NCI-H2107 treated with DMSO at 0.1 percent for 48 hours (cell line): Measurements from ENCODE around the gene ALDH3B2.
"Not testable (repeated sequence)": the region's sequence is repeated elsewhere in the genome, so short reads cannot be mapped to it uniquely, and the experiment has no call there.

Experiments
- DNase-seq: peaks from one replicate; lab custom pipeline; 2025; ENCODE audit not compliant: unreplicated experiment; lab: John Stamatoyannopoulos, UW

Gene ALDH3B2

DNA sequence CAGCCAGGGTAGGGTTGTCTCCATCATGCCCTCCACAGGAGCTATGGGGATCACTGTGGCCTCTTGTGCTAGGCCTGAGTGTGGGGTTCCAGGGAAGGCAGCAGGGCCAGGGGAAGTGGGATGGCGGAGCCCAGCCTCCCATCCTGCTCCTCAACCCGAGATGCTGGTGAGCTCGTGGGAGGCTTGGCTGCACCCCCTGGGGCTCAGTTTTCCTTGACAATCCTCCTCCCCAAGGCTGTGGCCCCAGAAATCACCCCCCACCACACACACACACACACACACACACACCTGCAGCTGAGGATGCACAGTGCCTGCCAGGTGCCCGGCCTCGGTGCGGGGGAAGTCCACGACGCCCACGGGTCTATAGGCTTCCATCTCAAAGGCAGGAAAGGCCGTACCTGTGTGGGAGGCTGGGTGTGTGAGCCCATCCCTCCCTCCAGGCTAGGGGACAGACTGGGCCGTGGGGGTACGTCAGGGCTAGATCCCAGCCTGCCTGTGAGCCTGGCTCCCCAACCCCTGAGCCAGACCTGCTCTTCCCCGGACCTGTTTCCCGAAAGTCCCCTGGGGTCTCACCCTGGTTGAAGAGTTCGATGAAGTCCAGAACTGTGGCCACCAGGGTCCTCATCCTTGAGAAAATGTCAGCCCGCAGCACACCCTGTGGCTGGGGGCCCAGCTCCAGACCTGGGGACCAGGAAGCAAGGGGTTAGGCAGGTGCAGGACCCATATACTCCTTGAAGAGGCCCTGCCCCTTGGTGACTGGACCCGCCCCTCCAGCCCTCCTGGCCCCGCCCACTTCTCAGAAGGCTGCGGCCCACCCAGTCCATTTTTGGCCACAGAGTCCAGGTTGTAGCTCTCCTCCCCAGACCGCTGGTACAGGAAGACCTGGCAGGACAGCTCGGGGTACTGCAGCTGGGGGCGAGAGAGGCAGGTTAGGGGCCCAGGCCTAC, 29.7 kb downstream of the ALDH3B2 start:
- DNase-seq: no peak

DNA sequence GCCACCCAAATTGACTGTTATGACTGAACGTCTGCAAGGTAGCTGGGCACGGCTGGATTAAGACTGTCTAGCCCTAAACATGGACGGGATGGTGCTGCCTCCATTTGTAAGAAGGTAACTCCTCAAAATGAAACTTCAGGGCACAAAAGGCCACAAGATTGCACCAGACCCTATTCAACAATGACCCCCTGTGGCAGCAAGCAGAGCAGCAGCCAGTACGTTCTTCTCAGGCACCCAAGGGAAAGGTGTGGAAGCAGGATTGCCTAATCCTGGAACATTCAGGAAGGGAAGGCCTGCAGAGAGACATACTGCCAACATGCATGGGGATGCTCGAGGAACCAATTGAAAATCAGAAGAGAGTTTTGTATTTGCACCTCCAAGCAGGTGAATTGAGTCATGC, 30.4 kb downstream of the ALDH3B2 start:
- DNase-seq: no peak

DNA sequence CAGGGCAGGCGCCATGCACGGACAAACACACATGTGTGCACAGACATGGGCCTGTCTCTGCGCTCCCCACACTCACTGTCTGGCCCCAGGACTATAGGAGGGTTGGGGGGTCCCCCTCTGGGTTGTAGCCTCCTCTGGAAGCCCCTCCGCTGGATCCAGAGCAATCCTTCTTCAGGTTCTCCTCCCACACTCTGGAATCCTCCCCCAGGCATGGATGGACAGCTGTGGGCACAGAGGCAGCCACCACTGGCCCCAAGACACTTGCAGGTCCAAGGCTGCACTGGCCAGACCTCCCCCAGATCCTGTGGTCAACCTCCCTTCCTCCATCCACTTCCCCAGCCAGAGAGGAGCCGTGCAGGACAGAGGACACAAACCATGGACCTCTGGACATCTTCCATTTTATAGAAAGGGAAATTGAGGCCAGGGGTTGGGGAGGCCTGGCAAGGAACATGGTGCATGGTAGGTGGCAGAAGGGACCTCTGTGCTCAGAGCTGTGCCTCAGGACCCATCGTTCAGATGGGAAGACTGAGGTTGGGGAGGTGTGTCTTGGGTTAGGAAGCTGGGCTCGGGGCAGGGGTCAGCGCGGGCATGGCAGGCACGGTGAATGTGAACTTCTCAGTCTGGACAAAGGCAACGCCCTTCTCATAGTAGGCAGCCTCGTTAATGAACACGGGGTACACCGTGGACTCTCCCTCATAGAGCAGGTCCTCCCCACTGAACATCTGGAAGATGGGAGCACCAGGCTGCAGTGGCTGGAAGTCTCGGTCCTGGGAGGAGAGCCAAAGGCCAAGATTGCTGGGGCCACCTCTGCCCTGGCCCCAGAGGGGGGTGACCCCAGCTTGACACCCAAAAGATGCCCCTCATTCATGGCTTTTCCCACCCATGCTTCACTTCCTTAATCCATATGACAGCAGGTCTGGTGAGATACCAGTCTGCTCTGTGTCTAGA, 32.0 kb downstream of the ALDH3B2 start:
- DNase-seq: no peak

DNA sequence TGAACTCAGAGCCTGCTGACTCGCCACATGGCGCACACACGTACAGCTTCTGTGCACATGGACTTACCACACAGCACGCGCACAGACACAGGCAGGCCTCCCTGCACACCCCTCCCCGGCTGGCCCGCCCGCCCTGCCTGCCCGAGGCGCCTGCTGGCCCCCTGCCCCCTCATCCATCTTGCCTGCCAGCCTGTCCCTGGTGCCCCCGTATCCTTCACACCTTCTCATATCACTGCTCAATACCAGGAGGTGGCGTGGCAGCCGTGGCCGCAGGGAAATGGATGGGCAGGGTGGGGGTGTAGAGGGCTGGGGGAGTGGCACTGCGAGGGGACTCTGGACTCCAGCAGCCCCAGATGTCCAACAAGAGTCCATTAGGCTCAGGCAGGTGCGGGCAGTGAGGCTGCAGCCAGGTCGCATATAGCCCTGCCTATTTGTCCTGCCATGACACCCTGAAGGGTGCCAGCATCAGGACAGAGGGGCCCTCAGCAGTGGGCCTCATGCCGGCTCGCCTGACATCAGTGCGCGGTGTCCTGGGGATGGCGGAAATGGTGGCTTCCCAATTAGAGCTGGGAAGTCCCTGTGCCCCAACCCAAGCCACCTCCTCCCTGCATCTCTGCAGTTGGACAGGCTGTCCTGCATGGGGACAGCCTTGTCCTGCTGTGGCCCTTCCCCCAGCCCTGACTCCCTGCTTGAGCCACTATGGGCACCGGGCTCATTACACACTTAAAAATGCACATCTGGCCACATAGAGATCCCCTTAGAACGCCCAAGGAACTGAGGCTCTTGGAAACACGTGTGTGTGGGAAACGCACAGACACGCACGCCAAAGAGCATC, 32.9 kb downstream of the ALDH3B2 start:
- DNase-seq: no peak

DNA sequence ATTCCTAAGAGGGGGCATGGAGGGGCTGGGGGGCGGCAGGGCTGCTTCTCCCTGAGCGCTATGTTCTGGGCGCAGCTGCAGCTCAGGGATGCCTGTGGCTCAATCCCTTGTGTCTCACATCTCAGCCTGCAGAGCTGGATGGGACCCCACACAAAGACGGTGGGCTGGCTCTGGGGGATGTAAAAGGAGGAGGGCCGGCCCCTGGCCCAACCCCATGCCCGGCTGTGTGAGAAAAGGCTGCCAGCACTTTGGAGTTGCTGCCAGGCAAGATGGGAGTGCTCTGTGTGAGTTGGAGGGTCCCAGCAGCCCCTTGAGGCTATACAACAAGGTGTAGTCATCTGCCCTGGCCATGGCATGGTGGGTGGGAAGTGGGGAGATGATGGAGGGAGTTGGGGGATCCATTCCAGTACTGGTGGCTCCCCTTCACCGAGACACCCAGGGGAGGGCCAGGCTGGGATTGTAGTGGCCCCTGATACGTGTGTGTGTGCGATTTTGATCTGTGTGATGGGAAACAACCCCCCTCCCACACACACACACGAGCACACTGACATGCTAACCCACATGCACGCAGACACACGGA, 33.6 kb downstream of the ALDH3B2 start:
- no peak for DNase-seq

DNA sequence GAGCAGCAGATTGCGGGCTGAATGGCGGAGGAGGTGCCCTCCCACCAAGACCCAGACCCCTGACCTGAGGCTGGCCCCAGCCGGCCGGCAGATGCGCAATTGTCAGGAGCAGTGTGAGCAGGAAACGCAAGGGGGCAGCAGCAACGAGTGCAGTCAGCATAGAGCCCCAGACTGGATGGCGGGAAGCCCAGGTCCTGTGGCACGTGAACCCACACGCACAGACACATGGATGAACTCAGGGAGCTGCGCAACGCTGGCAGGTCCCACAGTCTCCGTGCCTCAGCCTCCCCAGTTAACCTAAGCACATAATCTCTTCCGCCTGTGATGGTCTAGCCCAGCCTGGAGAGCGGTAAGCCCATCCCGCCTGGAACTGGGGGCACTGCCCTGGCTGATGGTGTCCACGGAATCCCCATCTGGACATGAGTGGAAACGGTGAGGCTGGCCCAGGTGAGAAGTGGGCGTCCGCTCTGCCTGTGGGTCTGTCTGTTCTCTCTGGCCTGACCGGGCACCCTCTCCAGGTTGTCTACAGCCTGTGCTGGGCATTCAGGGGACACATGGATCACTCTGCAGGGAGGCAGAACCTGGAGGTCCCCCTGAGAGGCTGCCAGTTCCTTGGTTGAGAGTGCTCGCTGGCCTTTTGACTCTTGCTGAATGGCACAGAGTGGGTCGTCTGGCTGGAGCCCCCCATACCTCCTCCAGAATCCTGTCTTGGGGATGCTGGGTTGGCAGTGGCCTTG, 34.2 kb downstream of the ALDH3B2 start:
- DNase-seq: no peak

DNA sequence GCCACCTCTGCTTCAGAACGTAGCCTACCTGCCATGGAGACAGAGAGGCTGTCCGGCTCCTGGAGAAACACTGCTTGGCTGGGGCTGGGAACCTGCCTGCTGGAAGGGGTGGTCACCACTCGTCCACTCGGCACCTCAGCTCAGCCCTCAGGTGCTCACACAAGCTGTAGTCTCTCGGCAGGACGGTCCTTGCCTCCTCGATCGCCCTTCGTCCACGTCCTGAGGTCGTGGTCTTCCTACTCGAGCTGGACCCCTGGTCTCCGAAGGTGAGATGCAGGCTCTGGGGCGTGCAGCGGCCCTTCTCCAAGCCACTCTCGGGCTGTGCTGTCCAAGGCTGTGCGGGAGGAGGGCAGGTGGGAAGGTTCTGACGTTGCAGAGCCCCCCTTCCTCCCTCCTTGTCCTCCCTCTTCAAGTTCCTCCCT, 35.0 kb downstream of the ALDH3B2 start, which contains the start of gene TBX10:
Gene TBX10, minus strand, starts transcription at position 326 of the 422 bp plus-strand sequence. Its CDS starts 291 bp downstream, at position 35.
- DNase-seq: no peak

DNA sequence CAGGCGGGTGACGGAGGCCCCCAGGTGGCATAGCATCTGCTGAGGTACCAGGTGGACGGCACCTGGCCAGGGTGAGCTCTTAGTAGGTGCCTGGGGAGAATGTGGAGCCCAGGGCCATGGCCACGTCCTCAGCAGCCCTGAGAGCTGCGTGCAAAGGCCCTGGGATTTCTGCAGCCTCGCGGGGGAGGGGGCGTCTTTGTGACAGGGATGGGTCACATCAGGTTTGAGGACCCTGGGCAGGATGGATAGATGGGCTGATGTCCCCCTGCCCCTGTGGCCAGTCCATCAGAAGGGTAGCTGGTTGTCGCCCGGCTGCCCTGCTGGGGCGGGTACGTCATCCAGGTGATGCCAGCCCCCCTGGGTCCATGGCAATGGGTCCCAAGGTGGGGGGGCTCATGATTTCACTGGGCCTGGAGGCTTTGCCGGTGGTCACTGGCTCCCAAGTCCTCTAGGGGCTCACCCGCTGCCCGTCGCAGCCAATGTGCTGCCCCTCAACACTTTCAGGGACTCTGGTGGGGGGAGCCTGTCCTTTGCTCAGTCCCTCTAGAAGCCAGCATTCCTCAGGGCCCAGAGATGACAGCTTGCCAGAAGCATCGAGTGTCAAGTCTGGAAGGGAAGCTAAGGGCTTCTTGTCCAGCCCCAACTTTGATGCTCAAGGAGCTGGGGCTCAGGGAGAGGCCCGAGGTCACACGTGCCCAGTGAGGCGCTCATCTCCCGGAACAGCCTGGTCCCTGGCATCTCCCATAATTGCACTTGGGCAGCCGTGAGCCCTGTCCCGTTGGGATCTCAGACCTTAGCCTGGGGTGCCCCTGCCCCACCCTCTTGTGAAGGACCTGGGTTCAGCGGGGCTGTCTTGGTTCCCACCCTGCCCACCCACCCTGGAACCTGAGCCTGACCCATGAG, 35.6 kb downstream of the ALDH3B2 start:
- no peak for DNase-seq

DNA sequence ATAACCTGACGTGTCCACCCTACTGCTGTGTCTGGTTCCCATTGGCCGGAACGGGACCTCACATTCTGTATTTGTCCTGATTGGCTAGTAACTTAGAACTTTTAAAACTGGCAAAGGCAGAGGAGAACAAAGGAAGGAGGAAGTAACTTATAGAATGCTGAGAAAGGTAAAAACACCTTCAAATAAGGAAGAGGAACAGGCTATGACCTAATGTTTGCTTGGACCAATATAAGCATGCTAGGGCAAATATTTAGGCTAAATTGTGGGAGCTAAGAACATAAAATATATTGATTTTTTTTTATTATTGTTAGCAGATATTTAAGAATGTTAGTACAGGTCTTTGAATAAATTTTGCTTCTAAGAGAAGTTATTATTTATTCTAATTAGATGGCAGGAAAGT, 37.0 kb downstream of the ALDH3B2 start:
- DNase-seq: not testable (repeated sequence)

DNA sequence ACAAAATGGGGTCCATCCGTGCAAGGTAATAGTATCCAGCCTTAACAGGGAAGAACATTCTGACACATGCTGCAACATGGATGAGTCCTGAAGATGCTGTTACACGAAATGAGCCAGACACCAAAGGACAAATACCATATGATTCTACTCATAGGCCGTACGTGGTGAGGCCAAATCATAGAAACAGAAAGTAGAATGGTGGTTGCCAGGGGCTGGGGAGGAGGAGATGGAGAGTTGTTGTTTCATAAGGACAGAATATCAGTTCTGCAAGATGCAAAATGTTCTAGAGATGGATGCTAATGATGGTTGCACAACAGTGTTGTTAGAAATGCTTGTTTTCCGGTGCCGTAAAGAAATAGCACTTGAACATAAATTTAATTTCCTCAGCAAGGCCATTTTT, 37.5 kb downstream of the ALDH3B2 start:
- DNase-seq: no peak

DNA sequence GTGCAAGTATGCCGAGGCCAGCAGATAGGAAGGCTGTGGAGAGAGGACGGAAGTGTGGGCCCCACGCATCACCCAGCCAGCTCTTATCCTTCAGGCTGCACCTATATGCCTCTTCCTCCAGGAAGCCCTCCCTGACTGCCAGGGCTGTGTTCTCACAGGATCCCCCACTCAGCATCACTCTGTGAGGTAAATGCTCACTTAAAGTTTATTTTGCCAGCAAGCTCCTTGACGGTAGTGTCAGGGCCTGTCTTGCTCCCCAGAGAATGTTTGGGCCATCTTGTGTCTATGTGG, 39.2 kb downstream of the ALDH3B2 start:
- DNase-seq: no peak

DNA sequence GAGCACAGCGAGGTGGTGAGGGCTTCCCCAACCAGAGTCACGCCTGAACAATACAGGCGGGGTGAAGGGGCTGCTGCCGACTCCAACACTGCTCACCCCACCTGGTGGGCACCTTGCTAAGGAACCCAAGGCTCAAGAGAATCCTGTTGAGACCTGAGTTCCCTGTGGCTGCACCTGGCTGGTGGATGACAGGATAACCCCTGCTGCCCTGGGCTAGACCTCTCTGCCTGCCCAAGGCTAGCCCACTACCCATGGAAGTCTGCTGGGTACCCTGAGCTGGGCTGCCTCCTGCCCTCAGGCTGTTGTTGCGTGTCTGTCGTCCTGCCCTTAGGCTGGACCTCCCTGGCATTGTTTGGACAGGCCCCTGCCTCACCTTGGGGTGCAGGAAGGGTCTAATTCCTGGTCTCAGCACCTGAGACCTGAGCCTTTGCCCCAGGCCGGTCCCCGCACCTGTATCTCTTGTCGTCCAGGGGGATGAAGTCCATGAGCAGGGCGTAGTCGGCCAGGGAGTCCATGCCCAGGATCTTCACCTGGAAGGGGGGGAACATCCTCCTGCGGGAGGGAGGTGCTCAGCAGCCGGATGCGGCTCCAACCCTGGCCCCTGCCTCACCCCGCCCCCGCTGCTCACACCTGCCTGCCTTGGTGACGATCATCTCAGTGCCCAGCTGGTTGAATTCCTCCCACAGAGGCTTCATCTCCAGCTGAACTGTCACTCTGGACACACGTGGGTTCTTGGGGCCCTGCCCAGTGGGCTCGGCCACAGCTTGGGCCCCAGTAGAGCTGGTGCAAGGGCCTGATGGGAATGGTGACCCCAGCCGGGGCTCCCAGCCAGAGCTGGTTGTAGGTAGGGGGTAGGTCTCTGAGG, 39.8 kb downstream of the ALDH3B2 start:
- no peak for DNase-seq

DNA sequence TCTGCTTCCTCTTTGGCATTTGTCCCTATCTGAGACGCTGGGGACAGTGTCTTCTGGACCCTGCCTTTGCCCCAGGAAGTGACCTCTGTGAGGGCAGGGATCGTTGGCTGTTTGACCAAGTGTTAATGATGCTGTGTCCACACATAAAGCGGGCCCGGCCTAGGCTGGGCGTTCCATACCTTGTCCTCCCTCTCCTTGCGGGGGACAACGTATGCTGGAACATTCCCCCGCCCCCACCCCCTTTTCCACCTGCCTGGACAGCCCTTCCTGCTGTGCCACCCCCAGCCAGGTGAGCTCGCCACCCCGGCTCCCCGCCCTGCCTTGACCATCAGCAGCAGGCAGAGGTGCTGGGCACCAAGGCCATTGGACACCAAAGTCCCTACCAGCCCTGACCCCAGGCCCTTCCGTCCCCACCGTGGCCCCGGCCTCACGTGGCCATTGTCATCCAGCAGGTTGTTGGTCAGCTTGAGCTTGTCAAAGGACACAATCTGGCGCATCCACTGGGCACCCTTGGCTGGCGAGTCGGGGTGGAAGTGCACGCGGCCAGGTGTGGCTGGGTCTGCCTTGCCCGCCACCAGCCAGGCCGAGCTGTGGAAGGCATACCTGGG, 40.6 kb downstream of the ALDH3B2 start:
- no peak for DNase-seq

DNA sequence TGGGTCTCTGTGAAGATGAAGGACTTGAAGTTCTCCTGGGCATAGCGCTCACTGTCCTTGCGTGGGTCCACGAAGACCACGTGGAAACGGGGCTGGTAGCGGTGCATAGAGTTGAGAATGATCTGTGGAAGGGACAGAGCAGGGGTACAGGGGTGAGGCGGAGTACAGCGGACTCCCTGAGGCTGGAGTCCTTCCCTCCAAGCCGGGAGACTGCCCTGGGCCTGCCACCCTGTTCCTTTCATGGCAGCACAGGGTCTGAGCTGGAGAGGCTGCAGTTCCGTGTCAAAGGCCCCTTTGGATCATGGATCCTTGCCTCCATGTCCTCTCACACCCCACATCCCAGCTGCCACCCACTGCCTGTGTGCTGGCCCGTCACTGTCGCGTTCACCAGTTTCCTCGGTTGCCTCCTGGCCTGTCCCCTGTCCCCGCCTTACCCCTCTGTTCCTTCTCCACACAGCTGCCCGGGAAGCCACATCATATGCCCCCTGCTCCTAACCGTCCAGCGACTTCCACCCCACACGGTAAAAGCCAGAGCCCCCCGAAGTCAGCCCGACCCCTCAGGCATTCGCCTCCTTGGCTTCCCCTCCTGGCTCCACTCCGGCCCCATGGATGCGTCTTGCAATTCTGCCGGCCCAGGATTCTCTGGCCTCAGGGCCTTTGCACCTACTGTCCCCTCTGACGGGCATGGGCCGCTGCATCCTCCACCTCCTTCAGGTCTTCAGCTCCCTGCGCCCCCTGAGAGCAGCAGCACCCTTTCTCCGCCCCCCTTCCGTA, 41.3 kb downstream of the ALDH3B2 start:
- no peak for DNase-seq

DNA sequence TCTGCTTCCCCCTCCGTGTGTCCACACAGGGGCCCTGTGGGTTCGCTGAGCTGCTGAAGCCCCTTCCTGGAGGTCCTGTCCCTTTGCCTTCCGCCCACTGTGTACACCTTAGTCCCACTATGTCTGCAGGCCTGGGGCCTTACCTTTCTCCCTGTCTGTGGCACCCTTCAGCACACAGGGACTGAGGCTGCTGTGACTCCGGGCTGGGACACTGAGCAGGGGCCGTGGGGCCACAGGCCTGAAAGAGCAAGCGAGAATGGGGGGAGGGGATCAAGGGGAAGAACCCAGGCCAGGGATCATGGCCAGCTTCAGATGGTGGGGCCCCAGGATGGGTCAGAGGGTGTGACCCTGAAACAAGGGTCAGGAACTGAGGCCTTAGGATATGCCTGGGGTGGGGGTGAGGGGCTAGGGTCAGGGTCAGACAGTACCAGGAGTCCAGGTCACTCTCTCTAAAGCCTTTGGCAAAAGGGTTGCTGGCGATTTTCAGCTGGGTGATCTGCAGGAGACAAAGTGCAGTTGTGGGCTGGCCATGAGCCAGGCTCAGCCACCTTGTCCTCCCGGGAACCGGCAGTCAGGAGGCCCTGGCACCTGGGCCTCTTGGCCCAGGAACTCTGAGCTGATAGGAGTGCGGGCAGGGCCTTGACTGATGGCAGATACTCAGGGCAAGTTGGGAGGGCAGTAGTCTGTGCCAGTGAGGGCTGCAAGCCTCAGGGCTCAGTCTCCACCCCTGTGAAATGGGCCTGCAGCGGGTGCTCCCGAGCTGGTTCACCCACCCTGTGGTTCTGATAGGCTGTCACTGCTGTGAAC, 42.0 kb downstream of the ALDH3B2 start:
- DNase-seq: no peak

DNA sequence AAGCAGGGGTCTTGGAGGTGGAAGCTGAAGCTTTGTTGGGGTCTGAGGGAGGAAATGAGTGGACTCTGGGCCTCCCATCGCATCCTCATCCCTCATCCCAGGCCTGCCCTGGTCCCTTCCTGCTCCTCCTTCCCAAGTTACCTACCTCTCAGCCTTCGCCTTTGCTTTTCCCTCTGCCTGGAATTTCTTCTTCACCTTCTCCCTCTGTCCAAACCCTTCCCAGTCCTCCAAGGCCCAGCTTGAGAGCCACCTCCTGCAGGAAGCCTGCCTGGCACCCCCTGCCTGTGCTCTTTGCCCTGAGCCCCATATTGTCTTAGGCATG, 42.6 kb downstream of the ALDH3B2 start:
- no peak for DNase-seq
